Kidney (tissue), 14 donors: ENCODE data around the gene KAT8. TPM values are rescaled to one million over a fixed set of nuclear protein-coding genes. Genes with fewer than 3 reads are reported as not detected.

ENCODE experiments used
- DNase-seq, 5 donors: peaks; one replicate each; pipeline ENCODE4 v3.0.0-alpha.2; 2013 to 2020
- FAIRE-seq: peaks from 2 replicates; lab custom pipeline; 2012; peaks lifted over from hg19 to GRCh38; lab: Jason Lieb, UNC
- H3K27ac ChIP-seq, 2 donors: one replicate each; pipeline ENCODE4 v1.7.0; 2013; ENCODE audit warnings: low read depth in 2 of 2, low read length in 2 of 2, inconsistent platforms in 1 of 2
- H3K27me3 ChIP-seq: one replicate; pipeline ENCODE4 v1.7.1; 2013; ENCODE audit warnings: low read length, inconsistent platforms; ENCODE audit not compliant: control insufficient read depth, insufficient read depth
- H3K36me3 ChIP-seq, 3 donors: one replicate each; pipeline versions ENCODE4 v1.7.0 to v1.7.1; 2013; ENCODE audit warnings: low read length in 3 of 3, control low read depth in 1 of 3, inconsistent platforms in 1 of 3; ENCODE audit not compliant: insufficient read depth in 3 of 3, control insufficient read depth in 2 of 3
- H3K4me1 ChIP-seq, 3 donors: one replicate each; pipeline versions ENCODE4 v1.7.0 to v1.7.1; 2013; ENCODE audit warnings: low read length in 3 of 3, inconsistent platforms in 1 of 3, low read depth in 1 of 3; ENCODE audit not compliant: control insufficient read depth in 2 of 3, insufficient read depth in 2 of 3
- H3K4me3 ChIP-seq, 3 donors: one replicate each; pipeline versions ENCODE4 v1.7.0 to v1.8.1; 2013; ENCODE audit warnings: low read length in 3 of 3, control low read depth in 1 of 3, inconsistent platforms in 1 of 3
- H3K9ac ChIP-seq, 3 donors: one replicate each; pipeline versions ENCODE4 v1.7.0 to v1.7.1; 2013; ENCODE audit warnings: low read length in 3 of 3, control low read depth in 1 of 3, inconsistent platforms in 1 of 3
- H3K9me3 ChIP-seq, 3 donors: one replicate each; pipeline versions ENCODE4 v1.7.0 to v1.7.1; 2013; ENCODE audit warnings: low read length in 3 of 3, control low read depth in 1 of 3, inconsistent platforms in 1 of 3; ENCODE audit not compliant: control insufficient read depth in 2 of 3, insufficient read depth in 1 of 3
- intact Hi-C: fragments of 100-400 bp; cut with DNase I; formaldehyde crosslinking; loops from one replicate; pipeline ENCODE4 v1.11.1; 2022
- polyA plus RNA-seq: library from polyadenylated mRNA; stranded (reverse); fragments of 350-450 nt; fragmentation: Illumina TruSeq; extraction: RNeasy Lipid Tissue Mini Kit (QIAGEN cat#74804); gene quantifications from one replicate; pipeline ENCODE4 v1.2.3, GENCODE V29; 2014; ENCODE audit warnings: low read depth, low replicate concordance; ENCODE audit not compliant: insufficient read depth
- total RNA-seq: library from RNA; stranded (reverse); fragmentation: NEBNext Ultra II Directional; extraction: Animal tissue kit (Norgen Biotek cat#: 25700); gene quantifications from one replicate; pipeline ENCODE4 v1.2.1, GENCODE V29; 2021
- TF ChIP-seq, protein P1 (sequence below): IDR thresholded peaks from 3 replicates; pipeline ENCODE4 v1.5.1; 2012; ENCODE audit warnings: mild to moderate bottlenecking, moderate library complexity, borderline replicate concordance; ENCODE audit not compliant: insufficient read depth; ENCODE audit errors: extremely low read depth
- donor health status: control.
- donor health status: control.
- donor health status: control.
- donor health status: control.
- donor health status: control.
- donor health status: DM: yes; HTN: yes; CAD: no.
- donor health status: Normal renal cell carcinoma (clear cell type).

The KAT8 gene
- total and polyA plus RNA-seq, 2 donors from 2014 or later = 40.9 to 83.8 TPM

DNA sequence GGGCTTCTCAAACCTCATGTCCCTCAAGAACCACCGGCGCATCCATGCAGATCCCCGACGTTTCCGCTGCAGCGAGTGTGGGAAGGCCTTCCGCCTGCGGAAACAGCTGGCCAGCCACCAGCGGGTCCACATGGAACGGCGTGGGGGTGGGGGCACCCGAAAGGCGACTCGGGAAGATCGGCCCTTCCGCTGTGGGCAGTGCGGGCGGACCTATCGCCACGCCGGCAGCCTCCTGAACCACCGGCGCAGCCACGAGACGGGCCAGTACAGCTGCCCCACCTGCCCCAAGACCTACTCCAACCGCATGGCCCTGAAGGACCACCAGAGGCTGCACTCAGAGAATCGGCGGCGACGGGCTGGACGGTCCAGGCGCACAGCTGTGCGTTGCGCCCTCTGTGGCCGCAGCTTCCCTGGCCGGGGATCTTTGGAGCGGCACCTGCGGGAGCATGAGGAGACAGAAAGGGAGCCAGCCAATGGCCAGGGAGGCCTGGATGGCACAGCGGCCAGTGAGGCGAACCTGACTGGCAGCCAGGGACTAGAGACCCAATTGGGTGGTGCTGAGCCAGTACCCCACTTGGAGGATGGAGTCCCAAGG lies 37.3 kb upstream of the KAT8 start:
- Histone ChIP-seq H3K36me3 (peaks cover 4 to 25% (median 20%) of the 10 kb centered on the region in 3 donors), H3K27ac (no peak overlapping the region), H3K9me3 (no peaks in the 10 kb centered on the region), H3K4me1 (peaks cover 0 to 3% (median 0%) of the 10 kb centered on the region in 3 donors), H3K4me3 (no peak overlapping the region), H3K9ac (no peak overlapping the region), H3K27me3 (no peaks in the 10 kb centered on the region)
- TF ChIP-seq, protein P1, sequence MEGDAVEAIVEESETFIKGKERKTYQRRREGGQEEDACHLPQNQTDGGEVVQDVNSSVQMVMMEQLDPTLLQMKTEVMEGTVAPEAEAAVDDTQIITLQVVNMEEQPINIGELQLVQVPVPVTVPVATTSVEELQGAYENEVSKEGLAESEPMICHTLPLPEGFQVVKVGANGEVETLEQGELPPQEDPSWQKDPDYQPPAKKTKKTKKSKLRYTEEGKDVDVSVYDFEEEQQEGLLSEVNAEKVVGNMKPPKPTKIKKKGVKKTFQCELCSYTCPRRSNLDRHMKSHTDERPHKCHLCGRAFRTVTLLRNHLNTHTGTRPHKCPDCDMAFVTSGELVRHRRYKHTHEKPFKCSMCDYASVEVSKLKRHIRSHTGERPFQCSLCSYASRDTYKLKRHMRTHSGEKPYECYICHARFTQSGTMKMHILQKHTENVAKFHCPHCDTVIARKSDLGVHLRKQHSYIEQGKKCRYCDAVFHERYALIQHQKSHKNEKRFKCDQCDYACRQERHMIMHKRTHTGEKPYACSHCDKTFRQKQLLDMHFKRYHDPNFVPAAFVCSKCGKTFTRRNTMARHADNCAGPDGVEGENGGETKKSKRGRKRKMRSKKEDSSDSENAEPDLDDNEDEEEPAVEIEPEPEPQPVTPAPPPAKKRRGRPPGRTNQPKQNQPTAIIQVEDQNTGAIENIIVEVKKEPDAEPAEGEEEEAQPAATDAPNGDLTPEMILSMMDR = no peak
- FAIRE-seq (no peak), DNase-seq (no peak)
- intact Hi-C loops = no loop called here

DNA sequence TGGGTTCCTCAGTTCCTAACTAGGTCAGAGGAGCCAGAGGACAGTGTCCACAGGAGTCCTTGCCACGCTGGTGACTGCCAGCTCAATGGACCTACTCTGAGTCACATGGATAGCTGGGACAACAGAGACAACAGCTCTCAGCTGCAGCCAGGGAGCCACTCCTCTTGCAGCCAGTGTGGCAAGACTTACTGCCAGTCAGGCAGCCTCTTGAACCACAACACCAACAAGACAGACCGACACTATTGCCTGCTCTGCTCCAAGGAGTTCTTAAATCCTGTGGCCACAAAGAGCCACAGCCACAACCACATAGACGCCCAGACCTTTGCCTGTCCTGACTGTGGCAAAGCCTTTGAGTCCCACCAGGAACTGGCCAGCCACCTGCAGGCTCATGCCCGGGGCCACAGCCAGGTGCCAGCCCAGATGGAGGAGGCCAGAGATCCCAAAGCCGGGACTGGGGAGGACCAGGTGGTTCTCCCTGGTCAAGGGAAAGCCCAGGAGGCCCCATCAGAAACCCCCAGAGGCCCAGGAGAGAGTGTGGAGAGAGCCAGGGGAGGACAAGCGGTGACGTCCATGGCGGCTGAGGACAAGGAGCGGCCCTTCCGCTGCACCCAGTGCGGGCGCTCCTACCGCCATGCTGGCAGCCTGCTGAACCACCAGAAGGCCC lies 36.6 kb upstream of the KAT8 start:
- DNase-seq (no peak), FAIRE-seq (no peak)
- H3K9ac ChIP-seq = no peak overlapping the region
- no peaks in the 10 kb centered on the region for H3K9me3 ChIP-seq
- H3K27me3 ChIP-seq = no peaks in the 10 kb centered on the region
- peaks cover 4 to 25% (median 20%) of the 10 kb centered on the region in 3 donors for H3K36me3 ChIP-seq
- no peak overlapping the region for H3K4me3 ChIP-seq
- TF ChIP-seq, protein P1 = no peak
- intact Hi-C loops = no loop called here
- no peaks in the 10 kb centered on the region for H3K4me1 ChIP-seq
- H3K27ac ChIP-seq = no peak overlapping the region

DNA sequence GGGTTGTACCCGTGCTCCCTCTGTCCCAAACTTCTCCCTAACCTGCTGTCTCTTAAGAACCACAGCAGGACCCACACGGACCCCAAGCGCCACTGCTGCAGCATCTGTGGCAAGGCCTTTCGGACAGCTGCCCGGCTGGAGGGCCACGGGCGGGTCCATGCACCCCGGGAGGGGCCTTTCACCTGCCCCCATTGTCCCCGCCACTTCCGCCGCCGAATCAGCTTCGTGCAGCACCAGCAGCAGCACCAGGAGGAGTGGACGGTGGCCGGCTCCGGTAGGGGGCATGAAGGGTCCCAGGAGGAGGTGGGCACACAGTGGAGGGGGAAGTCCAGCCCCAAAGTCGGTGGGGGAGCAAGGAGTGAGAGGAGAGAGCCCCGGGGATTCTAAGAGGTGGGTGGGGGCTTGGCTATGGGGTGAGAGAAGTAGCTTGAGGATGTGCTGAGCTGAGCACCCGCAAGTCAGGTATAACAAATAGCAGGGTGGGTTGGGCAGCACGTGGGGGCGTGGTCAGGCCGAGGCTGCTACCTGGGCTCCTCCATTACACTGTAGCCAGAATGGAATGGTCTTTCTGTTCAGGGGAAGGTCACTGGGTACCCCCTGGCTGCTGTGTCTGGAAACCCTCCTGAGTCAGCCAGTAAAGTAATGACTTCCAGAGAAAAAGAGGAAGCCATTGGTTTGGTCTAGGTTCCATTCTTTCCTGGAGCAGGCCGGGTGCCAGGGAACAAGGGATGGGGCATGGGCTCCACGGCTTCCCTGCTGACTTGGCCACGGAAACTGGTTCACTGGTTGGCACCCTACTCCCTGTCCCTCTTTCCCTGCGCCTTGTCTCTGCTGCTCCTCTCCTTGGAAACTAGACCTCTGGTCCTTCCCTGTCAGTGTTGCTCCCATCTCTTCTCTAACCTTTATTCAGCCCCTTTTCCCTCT lies 35.8 kb upstream of the KAT8 start:
- no peak overlapping the region for H3K27ac ChIP-seq
- no peaks in the 10 kb centered on the region for H3K27me3 ChIP-seq
- H3K9me3 ChIP-seq = no peaks in the 10 kb centered on the region
- H3K36me3 ChIP-seq = peaks cover 4 to 25% (median 20%) of the 10 kb centered on the region in 3 donors
- no peaks in the 10 kb centered on the region for H3K4me1 ChIP-seq
- intact Hi-C loops = no loop called here
- no peak overlapping the region for H3K9ac ChIP-seq
- no peak for DNase-seq
- TF ChIP-seq, protein P1 = no peak
- no peak overlapping the region for H3K4me3 ChIP-seq
- FAIRE-seq = no peak
